HG03520 (cell line): ENCODE measurements around the gene SLC39A8.
"Not testable (repeated sequence)": the region's sequence is repeated elsewhere in the genome, so short reads cannot be mapped to it uniquely, and the experiment has no call there.

Source experiments
- ATAC-seq: cut with Tn5 transposase; IDR thresholded peaks from one replicate; pipeline ENCODE4 v1.9.1; 2021; ENCODE audit warnings: mild to moderate bottlenecking, moderate library complexity; ENCODE audit not compliant: unreplicated experiment

SLC39A8 gene

DNA sequence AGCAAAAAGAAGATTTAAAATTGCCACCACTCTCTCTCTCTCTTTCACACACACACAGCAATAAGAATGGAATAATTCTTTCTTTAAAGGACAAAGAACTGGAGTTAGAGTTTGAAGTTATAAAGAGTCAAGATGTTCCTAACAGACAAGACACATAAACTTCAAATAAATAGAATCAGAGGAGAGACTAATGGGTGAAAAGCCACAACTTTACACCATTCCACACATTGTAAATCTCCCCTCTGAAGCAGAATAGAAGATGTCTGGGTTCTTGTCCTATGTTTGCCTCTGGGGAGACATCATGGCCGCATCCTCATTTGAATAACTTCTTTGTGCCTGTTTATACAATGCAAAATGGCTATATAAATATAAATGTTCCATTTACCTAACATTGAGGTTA lies 39.6 kb downstream of the SLC39A8 start:
- no peak for ATAC-seq

DNA sequence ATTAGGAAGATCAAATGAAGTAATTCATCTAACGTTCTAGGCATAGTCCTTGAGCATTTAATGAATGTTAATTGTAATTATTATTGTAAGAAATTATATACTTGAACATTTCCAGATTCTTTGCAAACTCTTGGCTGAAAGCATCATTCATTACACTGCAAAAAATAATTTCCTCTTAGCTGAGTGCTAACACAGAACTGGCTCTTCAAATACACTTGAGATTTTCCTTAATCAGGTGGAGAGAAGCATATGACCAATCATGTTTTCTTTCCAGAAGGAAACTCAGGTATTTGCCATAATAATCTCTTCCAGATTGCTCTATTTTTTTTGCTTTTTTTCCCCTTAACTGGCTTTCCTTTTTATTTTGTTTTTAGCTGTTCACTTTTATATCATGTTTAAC lies 42.5 kb downstream of the SLC39A8 start:
- no peak for ATAC-seq

DNA sequence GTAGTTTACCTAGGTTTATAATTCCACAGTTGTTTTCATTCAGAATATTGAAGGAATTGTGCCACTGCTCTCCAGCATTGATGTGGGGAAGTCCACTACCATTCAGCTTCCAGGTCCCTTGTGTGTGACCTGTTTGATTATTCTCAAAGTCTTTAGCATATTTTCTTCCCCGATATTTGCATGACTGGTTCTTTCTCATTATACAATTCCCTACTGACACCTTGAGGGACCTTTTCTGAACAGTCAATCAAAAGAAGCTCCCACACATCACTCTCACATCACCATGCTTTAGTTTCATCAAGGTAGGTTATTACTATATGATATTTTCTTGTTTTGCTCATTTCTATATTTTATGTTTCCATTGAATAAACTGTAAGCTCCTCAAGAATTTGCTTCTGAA lies 44.1 kb downstream of the SLC39A8 start:
- no peak for ATAC-seq

DNA sequence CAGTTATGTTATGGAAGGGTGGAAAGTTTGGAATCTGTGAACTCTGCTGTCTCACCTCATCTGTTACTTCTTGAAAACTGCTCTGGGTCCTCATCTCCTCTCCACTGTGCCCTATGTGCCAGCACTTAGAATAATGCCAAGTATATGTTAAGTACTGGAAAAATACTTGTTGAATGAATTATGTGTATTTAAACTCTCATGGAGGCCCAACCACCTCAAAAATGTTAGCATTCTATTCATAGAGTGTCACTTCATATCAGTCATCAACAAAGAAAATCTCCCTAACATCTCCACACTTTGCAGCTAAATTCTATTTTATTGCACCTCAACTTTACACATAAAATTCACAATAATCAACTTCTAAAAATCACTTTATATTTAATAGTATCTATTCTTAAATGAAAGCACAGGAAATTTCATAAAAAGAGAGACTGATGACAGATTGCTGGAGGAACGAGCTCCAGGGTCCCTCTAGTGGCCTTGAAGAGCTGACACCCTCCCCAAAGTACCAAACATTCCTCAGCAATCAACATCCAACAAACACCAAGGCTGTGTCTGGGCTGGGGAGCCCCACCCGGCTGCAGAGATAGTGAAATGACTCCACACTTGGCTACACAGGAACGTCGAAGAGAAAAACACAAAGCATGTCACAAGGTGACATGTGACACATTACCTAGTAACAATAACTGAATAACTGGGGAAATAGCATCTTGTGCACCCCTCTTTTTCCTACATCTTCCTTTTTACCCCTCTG lies 45.8 kb downstream of the SLC39A8 start:
- ATAC-seq = peak; percentile 91

DNA sequence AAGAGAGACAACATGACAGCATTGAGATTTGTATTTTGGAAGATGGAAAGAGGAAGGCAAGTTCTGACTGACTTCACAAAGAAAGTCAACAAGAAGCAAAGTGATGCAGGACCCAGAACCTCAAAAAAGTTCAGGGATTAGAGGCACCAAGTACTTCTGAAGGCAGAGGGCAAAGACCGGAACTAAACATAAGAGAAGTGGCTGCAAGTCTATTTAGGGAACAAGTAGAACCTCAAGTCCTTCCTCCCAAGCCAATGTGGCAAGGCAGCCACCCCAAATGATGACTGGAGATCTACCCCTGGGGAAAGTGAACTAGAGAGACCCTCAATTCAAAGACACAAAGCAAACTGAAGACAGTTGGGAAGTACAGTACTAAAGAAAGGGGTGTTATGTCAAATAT lies 46.6 kb downstream of the SLC39A8 start:
- no peak for ATAC-seq

DNA sequence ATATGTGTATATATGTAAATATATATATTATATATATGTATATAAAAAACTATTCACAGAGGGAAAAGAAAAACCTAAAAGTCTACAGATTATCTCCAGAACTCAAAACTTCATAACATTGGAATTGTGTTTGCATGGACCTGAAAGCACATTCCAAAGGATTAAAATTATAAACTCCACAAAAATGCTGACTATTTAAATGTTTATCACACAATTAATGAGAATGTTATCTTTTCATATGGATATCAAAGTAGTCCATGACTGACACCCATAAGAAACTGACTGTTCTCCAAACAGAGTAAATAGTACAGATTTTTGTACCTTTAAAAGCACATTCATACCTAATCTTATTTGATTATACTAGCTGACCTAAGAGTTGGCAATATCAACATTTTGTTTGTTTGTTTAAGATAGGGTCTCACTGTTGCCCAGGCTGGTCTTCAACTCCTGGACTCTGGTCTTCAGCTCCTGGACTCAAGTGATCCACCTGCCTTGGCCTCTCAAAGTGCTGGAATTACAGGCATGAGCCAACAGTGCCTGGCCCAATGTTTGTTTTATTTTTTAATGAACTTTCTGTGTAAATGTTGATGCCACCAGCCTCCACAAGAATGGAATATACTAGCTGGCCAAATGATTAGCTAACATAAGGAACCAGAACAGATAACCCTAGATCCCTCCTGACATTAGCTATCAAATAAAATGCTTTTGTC lies 50.0 kb downstream of the SLC39A8 start:
- no peak for ATAC-seq

DNA sequence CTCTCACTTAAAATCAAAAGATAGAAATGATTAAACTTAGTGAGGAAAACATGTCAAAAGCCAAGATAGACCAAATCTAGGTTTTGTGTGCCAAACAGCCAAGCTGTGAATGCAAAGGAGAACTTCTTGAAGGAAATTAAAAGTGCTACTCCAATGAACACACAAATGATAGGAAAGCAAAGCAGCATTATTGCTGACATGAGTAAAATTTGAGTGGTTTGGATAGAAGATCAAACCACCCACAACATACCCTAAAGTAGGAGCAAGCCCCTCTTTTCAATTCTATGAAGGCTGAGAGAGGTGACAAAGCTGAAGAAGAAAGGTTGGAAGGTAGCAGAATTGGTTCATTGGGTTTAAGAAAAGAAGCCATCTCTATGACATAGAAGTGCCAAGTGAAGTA lies 56.8 kb downstream of the SLC39A8 start:
- ATAC-seq = no peak

DNA sequence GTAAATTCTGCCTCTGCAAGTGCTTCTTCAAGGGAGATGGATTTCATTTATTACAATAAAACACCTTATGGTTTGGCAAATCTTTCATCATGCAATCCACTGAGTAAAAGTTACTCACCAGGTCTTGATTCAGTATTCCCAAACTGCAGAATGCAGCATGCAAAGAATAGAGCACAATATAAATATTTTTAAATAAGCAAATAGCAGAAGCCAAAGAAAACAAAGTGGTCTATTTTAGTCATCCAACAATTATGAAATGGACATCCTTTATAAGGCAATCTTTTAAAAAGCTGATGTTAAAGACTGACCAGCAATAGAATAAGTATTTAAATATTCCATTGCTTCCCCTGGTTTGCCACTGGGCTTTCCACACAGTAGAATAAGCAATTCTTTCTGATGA lies 59.5 kb downstream of the SLC39A8 start:
- ATAC-seq = no peak

DNA sequence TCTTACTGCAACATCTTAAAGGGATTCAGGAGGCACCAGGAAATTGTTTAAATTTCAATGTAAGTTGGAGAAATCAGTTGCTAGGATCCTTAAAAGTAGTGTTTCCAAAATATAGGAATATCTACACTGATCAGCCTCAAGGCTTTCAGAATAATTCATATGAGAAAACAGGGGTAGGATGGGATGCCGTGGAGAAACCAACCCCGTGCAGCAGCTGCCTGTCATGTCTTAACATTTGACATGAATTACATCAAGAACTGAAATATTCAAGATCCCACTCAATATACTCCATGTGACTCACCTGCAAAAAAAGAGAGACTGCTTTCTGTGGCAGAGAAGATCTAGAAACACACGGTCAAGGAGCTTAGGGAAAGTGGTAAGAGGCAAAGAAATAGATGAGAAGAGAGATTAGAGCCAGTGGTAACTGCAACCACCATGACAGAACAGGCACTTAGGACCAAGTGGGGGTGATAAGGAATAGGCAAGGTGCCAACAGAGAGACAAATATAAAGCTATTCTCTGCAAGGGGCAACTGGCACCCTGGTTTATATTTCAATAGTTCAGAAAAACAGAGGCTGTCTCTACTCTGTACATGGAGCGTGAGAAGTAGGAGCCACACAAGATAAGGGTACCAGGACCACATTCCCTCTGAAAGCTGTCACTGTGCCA lies 64.0 kb downstream of the SLC39A8 start:
- no peak for ATAC-seq

DNA sequence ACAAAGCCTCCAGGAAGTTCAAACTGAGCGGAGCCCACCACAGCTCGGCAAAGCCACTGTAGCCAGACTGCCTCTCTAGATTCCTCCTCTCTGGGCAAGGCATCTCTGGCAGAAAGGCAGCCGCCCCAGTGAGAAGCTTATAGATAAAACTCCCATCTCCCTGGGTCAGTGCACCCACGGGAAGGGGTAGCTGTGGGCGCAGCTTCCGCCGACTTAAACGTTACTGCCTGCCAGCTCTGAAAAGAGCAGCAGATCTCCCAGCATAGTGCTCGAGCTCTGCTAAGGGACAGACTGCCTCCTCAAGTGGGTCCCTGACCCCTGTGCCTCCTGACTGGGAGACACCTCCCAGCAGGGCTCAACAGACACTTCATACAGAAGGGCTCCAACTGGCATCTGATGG lies 72.0 kb downstream of the SLC39A8 start:
- not testable (repeated sequence) for ATAC-seq

DNA sequence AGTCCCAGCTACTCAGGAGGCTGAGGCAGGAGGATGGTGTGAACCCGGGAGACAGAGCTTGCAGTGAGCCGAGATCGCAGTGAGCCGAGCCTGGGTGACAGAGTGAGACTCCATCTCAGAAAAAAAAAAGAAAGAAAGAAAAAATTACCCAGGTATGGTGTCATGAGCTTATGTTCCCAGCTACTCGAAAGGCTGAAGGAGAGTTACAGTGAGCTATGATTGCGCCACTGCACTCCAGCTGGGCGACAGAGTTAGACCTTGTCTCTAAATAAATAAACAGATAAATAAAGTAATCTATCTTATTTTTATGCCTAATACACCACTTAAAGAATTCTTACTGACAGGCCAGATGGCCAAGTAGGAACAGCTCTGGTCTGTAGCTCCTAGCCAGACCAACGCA lies 73.0 kb downstream of the SLC39A8 start:
- ATAC-seq = no peak

DNA sequence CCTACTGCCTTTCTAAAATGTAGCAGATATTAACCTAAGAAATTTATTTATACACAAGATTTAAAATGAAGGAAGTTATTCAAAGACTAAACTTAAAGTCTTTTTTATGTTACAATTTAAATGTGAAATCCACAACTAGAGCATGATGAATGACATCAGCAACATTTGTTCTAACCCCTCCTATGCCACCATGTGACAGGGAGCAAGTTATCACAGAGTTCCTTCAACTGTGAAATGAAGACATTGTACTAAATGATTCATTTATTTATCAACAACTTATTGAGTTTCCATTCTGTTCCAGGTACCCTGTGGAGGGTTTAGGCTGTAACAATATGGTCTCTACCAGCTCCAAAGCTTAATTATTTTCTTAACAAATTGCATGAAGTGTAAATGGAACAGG lies 76.9 kb downstream of the SLC39A8 start:
- no peak for ATAC-seq

DNA sequence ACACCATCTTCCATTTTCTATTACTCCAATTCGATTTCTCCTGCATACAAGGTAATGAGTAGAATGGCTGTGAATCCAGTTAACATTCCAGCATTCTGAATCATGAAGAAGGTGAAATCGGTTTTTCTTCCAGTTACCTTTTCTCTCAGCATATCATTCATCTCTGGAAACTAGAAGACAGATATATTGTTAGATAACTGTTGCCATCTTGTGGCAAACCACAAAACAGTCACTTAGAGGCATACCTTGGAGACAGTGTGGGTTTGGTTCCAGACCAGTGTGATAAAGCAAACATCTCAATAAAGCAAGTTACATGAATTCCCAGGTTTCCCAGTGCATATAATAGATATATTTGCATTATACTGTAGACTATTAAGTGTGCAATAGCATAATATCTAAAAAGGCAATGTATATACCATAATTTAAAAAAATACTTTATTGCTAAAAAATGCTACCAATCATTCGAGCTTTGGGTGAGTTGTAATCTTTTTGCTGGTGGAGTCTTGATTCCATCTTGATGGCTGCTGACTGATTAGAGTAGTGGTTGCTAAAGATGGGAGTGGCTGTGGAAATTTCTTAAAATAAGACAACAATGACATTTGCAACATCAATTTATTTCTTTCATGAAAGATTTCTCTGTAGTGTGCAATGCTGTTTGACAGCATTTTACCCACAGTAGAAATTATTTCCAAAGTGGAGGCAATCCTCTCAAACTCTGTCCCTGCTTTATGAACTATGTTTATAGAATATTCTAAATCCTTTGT lies 82.1 kb downstream of the SLC39A8 start:
- peak; percentile 87 for ATAC-seq

DNA sequence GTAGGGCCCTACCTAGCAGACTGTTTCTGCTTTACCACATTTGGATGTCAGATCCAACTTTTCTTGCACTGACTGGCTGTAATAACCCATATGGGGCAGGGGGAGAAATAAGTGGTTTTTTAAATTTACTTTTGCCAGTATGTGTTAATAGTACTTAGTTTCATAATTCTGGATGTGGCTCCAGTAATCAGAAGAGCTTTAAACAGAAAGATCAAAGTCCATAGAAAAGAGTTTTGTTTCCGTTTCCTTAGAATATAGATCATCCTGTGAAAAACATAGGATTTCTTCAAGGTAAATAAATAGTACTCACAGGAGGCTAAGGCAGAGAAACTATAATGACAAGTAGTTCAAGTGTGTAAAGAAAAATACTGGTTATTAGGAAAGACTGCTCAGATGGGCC lies 85.6 kb downstream of the SLC39A8 start:
- ATAC-seq = no peak

DNA sequence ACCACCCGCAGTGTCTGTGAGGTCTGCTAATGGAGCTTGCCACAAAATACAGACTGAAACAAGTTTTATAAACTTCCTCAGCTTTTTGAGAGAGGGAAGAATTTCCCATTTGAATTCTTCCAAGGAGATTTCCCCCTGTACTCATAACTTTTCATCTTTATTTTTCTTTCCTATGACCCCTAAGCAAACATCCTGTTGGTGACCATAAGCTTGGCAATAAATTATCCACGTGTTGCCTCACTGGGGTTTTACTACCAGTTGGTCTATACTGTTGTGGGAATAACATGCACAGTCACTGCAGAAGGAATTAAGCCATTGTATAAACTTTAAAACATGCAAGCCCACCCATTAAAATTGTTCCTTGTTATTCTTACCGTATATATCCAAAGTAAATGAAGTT lies 86.2 kb downstream of the SLC39A8 start:
- no peak for ATAC-seq

DNA sequence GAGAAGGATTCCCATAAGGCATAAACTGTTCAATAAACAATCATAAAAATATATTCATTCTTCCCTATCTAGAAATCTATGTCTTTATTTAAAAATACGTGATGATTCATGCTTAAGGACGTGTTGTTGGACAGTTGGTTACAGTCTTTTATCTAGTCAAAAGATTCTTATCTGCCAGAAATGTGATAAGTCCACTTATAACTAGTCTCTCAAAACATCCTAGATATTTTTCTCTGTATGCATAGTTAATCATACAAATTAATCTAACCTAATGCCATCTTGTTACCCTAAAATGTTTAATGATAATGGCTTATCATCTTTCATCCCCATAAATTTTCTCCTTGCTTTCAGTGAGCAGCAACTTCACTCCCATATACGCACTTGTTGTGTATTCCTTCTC lies 89.0 kb downstream of the SLC39A8 start:
- ATAC-seq = no peak

DNA sequence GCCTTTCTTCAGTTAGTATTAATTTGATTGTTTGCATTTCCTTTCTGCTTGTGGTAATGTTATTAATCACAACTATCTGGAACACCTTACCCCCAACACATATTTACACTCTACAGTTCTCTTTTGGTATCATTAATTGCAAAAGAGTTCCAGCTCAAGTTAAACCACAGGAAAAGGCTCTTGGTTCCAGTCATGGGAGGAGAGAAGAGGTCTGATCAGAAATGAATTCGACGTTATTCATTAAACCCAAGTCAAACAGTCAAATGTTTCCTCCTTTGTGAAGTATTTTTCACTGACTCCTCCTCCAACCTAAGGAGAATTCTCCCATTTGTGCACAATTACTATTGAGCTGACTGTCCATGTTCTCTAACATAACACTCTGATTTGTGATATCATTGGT lies 91.4 kb downstream of the SLC39A8 start:
- ATAC-seq = no peak

DNA sequence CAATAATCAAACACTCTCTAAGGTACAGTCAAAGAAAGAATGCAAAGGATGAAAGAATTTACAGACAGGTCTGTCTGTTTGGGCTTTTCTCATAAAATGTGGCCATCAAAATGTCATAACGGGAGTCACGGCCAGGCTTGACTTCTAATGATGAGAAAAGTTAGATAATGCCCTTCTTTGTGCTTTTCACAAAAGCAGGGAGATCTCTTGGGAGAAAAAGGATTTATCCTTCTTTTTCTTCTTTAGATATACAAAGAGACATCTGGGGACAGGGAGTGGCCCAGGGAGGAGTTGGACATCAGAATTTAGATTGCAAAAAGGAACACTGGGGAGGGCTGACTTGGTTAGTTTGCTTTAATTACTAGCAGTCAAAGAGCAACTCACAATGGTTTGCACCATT lies 93.1 kb downstream of the SLC39A8 start:
- ATAC-seq = no peak

DNA sequence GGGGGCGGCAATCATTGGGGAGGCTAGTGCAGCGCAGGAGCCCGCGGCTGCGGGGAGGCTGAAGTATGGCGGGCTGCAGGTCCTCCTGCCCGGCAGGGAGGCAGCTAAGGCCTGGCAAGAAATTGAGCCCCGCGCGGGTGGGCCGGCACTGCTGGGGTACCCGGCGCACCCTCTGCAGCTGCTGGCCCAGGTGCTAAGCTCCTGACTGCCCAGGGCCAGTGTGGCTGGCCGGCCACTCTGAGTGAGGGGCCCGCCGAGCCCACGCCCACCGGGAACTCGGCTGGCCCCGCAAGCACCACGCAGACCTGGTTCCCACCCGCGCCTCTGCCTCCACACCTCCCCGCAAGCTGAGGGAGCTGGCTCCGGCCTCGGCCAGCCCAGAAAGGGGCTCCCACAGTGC lies 94.9 kb downstream of the SLC39A8 start:
- no peak for ATAC-seq

DNA sequence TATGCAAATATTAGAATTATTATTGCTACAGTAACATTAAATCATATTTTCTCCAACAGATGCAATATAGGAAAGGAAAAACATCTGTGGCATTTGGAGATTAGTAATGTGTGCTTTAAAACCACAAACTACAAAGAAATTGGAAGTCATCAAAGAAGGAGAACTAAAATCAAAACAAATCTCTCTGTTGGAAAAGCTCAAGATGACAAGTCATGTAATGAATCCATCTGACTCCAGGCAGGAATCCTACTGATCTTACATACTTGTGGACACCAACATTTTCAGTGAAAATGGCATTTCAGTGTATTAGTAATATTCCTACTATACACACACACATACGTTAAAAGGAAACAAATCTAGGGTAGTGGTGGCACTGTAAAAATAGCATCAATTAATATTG lies 98.2 kb downstream of the SLC39A8 start:
- no peak for ATAC-seq

DNA sequence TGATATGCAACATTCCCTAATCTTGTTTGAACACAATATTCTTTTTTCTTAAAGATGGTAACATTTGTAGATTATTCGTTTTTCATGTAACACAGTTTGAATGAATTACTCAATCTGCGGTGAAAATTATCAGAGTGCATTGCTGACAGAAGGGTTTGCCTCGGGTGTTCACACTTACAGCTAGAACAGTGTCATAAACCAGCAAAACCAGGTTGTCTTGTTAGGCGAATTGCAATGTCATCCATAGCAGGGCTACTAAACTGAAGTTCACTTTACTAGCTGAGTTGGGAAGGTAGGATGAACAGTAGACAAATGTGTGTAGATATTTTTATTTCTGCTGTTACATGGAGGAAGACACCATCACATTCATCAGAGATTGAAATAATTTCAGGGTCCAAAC lies 98.9 kb downstream of the SLC39A8 start:
- ATAC-seq = no peak
